NK-92 treated with Interleukin-12 subunit alpha and Interleukin-12 subunit beta, amount 100 ng/mL, for 24 hours (cell line): Measurements from ENCODE around the gene WSCD2.
"Not testable (repeated sequence)": the region's sequence is repeated elsewhere in the genome, so short reads cannot be mapped to it uniquely, and the experiment has no call there.

Experiments
- DNase-seq: peaks from one replicate; lab custom pipeline; 2025; lab: John Stamatoyannopoulos, UW

The WSCD2 gene

GRCh38 chr12:108196921-108197320 lies 67.8 kb downstream of the WSCD2 start:
- DNase-seq, result no peak

DNA sequence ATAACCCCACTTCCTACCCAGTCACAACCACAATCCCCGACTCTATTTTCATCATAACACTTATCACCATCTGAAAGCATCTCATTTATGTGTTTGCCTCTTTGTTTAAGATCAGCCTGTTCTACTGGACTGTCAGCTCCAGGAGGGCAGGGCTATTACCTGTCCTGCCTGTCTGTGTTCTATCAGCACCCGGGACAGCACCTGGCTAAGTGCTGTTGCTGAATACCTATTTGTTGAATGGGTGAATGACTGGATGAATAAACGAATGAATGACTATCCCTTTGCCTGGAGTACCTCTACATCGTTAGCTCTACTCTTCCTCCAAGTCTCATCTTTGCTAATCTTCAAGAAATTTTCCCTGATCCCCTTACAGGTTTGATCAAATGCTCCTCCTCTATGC lies 69.0 kb downstream of the WSCD2 start:
- no peak for DNase-seq

DNA sequence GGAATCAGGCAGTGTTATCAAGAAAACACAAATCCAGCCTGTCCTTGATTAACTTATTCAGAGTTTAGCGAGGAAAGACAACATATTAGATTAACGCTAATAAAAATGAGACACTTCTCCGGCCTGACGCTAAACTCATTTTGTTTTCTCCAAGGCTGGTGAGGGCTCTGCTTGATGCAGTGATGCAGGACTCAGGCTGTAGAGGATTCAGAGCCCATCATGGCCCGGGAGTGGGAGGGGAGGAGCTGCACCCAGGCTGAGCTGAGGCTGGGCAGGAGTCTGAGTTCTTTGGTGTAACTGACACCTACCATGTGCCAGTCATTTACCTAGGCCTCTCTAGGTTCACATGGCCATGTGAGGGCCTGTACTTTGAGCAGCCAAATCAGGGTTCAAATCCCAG lies 70.0 kb downstream of the WSCD2 start:
- DNase-seq, result no peak

DNA sequence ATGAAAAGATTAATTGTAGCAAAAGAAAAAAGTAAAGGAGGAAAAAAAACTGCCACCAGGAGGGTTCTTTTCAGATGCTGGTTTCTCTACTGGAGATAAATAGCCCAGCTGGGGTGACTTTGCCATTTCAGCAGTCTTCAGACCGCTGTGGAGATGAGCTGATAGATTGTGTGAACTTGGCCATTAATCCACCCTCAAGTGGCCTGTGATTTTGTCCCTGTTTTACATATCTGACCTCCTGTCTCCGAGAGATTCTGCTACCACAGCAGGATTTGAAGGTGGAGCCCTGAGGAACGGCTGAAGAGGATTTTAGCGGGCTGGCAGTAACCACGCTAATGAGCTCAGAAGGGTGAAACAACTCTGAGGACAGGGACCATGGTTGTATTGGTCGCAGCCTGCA lies 72.7 kb downstream of the WSCD2 start:
- no peak for DNase-seq

- DNase-seq, result no peak
These were observed 75.3 kb downstream of the WSCD2 start for GRCh38 chr12:108204117-108204987.

- no peak for DNase-seq
These were observed 76.8 kb downstream of the WSCD2 start for GRCh38 chr12:108205864-108206263.

- DNase-seq, result no peak
These were observed 79.0 kb downstream of the WSCD2 start for GRCh38 chr12:108207791-108208730.

DNA sequence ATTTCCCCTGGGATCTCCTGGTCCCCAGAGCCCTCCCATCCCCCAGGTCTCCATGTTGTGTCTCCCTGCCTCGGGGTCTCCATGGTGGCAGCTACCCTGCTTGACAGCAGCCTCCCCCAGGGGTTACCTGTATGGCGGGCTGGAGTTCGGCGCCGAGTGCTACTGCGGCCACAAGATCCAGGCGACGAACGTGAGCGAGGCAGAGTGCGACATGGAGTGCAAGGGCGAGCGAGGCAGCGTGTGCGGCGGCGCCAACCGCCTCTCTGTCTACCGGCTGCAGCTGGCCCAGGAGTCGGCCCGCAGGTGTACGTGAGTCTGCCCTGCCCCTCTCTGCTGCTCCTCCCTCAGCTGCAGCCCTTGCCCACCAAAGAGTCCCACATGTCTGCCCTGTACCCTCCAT lies 80.9 kb downstream of the WSCD2 start:
- DNase-seq, result no peak

DNA sequence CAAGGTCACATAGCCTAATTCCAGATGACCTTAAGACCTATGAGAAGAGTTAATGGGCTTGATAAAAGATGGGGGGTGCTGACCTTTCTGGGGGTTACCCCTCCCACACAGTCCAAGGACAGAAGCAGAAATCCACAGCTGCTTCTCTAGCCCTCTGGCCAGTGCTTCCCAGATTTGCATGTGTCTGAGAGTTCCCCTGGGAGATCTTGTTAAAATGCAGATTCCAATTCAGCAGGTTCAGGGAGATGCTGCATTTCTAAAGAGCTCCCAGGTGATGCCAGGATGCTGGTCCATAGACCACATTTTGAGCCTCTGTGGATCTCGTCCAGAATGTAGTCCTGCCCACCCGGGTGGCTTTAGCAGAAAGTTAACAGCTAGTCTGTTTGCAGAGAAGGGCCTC lies 82.1 kb downstream of the WSCD2 start:
- no peak for DNase-seq

DNA sequence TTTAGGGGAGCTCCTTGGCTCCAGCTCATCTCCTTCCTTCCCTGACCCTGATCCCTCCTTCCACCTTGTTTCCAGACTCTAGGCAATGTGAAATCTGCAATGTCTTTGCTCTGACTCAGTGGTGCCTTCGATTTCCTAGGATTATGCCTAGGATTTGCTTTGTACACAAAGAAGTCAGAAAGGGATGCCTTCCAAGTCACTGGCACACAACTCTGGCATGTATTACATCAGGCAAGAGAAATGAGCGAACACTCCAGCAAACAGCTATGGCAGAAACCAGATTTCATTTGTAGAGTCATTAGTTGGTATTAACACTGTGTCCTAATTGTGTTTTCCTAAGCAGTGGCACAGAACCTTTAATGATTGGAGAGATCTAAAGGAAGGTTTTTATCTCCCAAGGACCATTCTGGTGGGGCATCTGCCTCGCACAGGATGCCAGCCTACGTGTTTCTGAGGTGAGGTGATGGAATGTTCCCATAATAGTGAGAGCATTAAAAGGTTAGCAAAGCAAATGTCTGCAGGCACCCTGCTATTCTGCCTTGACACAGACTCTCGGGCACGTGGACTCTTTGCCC lies 84.9 kb downstream of the WSCD2 start:
- DNase-seq, result no peak

- no peak for DNase-seq
These were observed 85.4 kb downstream of the WSCD2 start for GRCh38 chr12:108214486-108214885.

GRCh38 chr12:108215458-108215857 lies 86.4 kb downstream of the WSCD2 start:
- no peak for DNase-seq

DNA sequence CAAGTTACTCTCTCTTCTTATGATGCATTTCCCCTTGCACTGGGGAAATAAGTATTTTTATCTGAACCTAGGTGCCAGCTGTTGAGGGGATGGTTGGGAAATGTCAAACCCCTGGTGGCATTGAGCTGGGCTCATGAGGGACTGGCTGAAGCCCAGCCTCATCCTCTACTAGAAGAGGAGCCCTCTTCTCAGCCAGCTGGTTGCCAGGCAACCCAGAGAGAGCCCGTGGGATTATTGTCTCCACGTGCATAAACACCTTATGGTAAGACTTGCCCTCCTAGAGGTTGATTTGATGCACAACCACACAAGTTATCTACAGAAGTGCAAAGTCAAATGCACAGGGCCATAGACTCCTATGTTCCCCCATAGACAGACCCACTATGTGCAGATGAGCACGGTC lies 89.8 kb downstream of the WSCD2 start:
- DNase-seq, result no peak

GRCh38 chr12:108225101-108225500 lies 96.0 kb downstream of the WSCD2 start:
- DNase-seq, result not testable (repeated sequence)

GRCh38 chr12:108226866-108227265 lies 97.8 kb downstream of the WSCD2 start:
- no peak for DNase-seq

DNA sequence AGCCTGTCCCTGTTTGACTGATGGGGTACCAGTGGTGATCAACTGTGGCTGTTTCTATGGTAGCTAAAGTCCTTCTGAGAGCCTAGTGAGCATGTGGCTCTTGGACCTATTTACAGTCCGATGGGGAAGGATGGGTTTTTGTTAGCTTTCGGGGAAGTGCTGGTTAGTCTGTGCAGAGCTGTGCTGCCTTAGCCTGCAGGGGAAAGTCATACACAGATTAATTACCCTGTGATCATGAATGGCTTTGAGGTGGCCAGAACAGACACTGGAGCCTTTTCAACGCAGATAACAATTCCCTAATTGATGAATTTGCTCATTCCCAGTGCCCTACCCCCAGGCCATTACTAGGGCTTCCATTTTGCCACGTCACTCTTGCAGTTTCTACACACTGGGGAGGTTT lies 99.7 kb downstream of the WSCD2 start:
- DNase-seq, result no peak

DNA sequence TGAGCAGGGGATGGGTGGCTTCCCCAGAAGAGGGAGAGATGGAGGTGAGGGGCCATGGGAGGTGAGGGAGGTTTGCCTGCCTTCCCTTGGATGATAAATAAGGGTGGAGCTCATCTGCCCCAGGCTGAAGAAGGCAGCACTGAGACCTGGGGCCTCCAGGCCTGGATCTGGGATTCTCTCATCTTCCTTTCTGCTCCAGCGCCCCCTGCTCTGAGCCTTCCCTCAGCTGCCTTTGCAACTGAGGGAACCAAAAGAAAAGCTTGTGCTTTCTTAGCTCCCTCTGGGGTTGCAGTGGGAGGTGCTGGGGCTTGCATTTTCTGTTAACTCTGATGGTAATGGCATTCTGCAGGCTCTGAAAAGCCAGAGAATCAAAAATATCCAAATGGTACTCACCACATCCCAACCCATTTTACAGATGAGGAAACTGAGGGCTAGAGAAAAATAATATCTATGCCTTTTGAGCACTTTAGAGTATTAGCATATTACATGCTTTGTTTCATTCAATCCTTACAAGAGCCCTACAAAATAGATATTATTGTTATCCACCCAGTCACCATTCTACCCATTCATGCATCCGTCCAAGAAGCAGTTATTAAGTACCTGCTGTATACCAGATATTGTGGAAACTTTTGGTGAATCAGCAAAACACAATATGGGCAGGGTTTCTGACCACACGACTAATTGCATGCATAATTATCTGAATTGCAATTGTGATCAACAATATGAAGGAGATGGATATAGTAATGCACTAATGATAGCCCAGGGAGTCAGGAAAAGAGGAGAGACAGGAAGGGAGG lies 102.2 kb downstream of the WSCD2 start:
- no peak for DNase-seq

GRCh38 chr12:108231909-108232434 lies 102.9 kb downstream of the WSCD2 start:
- DNase-seq, result no peak

- no peak for DNase-seq
These were observed 103.5 kb downstream of the WSCD2 start for GRCh38 chr12:108232565-108232964.

DNA sequence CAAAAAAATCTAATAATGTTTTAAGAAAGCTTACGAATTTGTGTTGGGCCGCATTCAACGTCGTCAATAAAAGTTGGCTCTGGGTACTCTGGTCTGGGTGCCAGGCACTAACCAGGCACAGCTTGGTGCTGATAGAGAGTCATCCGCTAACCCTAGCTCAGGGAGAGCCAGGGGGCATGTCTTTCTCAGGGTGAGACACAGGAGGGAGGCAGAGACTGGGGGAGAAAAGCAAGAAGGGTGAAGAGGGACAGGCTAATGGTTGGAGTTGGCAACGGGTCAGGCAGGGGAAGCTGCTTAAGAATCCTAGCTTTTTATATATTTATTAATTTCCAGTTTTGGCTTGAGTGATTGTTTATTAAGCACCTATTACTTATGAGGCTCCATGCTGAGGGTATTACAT lies 105.1 kb downstream of the WSCD2 start:
- no peak for DNase-seq

DNA sequence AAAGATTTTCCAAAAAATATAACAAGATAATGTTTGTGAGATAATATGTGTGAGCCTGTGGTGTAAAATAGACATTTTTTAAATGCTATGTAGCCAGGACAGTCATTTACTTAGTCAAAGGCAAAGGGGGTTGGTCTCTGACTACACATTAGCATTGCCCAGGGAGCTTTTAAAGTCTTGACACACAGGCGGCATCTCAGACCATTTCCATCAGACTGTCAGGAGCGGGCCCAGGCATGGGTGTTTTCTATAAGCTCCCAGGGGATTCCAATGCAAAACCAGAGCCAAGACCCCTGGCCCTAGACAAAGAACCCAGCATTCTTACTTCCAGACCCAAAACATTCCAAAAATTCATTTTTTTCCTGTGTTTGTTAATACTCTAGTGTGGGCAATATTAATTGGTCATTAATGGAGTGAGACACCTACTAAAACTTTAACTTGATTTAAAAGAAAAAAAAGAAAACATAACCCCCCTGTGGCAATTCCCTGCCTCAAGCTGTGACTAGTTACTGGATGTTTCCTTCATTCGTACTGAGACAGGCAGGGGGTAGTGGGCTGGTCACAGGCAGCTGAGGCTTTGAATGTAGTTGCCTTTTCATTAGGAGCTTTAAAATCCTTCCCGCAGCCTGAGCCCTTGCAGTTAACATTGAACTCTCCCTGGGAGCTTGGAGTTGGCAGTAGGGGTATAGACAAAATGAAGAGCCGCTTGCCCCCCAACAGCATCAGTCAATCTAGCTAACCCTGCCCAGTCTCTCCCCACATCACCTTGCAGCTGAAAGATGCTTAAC lies 106.3 kb downstream of the WSCD2 start:
- DNase-seq, result no peak
